ENCODE results near the gene C7orf57.

DNA sequence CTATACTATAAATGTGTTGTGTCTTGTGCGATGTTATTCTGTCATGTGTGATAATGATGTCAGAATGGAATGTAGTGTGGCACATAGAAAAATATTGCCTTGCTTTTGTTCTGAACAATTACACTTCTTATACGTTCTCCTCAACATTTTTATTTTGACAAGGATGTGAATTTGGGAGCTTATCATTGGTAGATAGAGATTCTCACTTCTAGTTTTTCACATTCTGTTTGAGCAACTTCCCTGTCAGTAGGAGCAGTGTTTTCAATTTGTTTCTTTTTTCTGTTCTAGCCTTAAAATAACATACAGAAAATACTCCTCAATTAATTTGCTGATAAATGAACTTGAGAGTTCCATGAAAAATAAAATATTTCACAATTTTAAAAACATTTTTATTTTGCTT is 24.0 kb upstream of the C7orf57 start:
- TF ChIP-seq CTCF (IDR thresholded peaks at IDR 0.05; ENCODE audit: borderline replicate concordance, extremely low read depth, low read length, poor library complexity, severe bottlenecking) (no peak), EZH2 (IDR thresholded peaks at IDR 0.05; ENCODE audit: borderline replicate concordance, low read depth, low read length, severe bottlenecking) (no peak)

Data from DND-41 (cell line).